ENCODE data around the gene PCNX1.
"Not testable (repeated sequence)": the region's sequence is repeated elsewhere in the genome, so short reads cannot be mapped to it uniquely, and the experiment has no call there.

Gene PCNX1

DNA sequence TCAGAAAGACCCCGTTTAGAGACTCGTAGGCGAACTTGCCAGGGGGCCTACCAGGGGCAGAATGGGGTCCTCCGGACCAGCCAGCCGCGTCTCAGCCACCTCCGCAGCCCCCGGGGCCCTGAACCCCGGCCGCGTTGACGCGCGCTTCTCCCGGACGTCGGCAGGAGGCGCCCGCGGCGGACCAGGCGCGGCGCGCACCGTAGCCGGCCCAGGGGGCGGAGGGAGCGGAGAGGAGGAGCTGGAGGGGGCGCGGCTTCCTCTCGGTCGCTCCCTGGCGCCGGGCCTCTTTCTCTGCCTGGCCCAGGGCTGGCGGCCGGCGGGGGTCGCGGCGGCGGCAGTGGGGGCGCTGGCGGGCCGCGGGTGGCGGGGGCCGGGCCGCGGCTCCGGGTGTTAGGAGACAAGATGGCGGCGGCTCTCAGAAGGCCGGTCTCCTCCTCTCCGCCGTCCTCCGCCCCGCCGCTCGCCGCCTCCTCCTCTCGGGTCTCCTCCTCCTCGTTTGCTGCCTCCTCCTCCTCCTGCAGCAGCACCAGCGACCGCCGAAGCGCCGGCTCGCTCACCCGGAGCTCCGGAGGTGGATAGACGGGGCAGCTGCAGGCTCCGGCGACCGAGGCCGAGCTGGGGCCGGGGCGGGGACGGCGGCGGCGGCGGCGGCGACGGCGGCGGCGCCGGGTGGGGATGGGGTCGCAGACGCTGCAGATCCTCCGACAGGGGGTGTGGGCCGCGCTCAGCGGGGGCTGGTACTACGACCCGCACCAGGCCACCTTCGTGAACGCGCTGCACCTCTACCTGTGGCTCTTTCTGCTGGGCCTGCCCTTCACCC lies at the start of gene PCNX1:
TSS of gene PCNX1 (plus strand) at position 284 of the 820 bp plus-strand sequence. CDS start at position 676, 392 bp downstream.
- peak; percentile 84 to 86 for DNase-seq (ENCODE audit: low read depth in 2 of 2)

DNA sequence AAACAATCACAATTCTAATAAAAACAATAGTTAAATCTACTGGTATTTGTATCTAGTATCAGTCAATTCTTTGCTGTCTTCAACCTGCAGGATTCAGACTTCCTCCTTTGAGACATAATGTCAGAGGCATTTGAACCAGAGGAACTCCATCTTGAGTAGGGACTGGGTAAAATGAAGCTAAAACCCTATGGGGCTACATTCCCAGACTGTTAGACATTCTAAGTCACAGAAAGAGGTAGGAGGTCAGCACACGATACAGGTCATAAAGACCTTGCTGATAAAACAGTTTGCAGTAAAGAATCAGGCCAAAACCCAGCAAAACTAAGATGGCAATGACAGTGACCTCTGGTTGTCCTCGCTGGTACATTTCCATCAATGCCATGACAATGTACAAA lies 49.8 kb upstream of the PCNX1 start:
- no peak for DNase-seq (ENCODE audit: low read depth in 2 of 2)

DNA sequence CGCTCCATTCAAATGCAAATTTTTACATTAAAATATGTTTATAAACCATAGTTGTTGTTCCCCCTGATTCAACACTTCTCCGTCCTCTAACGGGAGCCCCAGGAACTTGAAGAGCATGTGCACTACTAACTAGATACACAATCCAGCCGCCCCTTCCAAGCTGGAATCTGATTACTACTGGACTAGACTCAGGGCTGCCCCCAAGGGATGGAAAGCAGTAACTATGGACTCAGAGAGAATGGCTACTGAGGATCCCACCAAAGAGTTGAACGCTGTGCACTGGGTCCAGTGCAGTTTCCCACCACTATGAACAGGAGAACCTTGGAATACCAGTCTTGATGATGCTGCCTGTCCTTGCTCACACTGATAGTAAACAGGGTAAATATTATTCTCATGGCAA lies 48.6 kb upstream of the PCNX1 start:
- DNase-seq (ENCODE audit: low read depth in 2 of 2): no peak

DNA sequence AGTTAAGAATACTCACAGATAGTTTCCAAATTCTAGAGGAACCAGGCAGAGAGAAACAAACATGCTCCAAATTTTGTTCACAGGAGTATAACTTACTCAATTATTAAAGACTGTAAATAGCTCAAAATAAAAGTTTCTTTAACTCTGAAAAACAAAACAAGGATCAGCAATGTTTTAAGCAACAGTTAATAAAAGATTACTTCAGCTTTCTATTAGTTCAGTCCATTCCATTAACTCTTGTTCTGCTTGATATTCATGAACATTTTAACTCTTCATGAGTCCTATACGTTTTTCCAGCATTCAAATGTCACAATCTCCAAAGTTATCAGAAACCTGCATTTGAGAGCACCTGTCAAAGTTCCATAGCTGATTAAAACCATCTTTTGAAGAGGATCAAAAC lies 40.3 kb upstream of the PCNX1 start:
- not testable (repeated sequence) for DNase-seq (ENCODE audit: low read depth in 2 of 2)

DNA sequence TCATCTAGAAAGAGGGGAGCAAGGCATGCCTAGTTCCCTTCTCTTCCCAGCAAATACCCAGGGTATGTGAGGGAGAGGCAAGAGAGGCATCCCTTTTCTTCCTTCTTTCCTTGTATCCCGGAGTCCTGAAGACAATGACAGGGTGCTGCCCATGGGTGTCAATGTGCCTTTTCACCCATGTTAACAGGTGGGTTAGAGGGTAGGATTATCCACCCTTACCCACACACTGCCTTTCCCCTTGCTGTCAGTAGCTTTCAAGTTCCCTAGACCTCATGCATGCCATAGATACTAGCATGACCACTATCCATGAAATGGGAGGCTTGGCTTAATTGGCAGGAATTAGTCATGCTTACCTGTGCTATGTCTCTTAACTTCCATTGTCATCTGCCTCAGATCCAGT lies 36.3 kb upstream of the PCNX1 start:
- DNase-seq (ENCODE audit: low read depth in 2 of 2): no peak

DNA sequence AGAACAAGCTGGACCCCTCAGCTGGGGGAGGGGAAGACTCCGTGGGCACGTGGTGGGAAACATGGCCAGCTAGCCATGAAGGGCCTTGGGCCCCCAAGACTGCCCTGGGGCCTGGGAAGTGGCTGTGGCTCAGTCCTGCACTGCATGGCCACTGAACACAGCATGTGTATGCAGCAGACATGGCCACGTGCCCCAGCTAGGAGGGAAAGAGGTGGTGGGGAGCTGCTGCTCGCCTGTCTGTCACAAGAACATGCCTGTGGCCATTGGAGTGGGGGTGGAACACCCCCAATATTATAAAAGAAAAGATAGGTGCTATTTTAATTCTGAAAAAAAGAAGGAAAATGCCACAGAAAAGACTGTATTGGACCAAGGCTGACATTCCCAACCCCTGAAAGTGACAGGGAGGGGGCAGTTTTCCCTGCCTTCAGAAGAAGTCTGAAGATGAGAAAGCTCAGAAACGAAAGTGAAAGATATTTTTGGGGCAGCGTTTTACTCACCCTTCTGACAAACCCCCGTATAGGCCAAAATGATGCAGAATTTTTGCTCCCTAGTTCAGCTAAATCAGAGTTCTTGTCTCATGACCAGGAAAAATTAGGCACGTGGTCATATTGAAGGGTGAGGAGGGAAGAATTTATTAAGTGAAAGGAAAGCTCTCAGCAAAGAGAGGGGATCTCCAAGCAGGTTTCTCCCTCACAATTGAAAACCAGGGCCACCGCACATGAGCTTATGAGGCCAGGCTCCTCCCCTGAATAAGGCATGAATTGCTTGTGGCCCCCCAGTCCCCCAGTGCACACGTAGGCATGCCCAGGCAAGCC lies 35.2 kb upstream of the PCNX1 start:
- DNase-seq (ENCODE audit: low read depth in 2 of 2): no peak

DNA sequence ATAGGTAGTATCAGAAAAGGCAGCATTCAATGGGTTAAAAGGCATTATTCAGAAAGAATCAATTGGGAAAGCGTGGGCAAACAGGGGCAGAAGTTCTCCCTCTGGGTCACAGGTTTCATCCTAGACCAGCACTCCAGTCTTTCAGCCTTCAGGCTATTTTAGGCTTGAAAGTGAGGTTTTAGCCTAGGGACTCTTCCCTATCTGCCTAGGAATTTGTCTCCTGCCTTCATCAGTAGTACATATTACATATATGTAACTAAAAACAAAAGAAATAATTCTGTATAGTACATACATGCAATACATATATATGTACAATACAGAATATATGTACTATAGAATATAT lies 34.6 kb upstream of the PCNX1 start:
- no peak for DNase-seq (ENCODE audit: low read depth in 2 of 2)

DNA sequence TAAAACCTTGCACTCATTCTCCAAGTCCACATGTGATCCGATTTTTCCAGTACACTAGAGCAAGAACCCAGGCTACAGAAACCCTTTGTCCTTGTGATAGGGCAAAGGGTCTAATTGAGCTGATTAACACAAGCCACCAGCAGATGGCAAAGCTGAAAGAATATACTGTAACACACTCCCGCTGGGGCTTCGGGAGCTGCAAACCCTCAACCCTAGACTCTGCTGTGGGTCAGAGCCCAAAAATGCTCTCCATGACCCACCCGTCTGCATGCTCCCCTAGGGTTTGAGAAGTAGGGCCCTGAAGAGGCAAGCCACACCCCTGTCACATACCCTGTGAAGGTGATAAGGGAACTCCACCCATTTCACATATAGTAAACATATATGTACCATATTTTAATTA lies 33.6 kb upstream of the PCNX1 start:
- no peak for DNase-seq (ENCODE audit: low read depth in 2 of 2)

DNA sequence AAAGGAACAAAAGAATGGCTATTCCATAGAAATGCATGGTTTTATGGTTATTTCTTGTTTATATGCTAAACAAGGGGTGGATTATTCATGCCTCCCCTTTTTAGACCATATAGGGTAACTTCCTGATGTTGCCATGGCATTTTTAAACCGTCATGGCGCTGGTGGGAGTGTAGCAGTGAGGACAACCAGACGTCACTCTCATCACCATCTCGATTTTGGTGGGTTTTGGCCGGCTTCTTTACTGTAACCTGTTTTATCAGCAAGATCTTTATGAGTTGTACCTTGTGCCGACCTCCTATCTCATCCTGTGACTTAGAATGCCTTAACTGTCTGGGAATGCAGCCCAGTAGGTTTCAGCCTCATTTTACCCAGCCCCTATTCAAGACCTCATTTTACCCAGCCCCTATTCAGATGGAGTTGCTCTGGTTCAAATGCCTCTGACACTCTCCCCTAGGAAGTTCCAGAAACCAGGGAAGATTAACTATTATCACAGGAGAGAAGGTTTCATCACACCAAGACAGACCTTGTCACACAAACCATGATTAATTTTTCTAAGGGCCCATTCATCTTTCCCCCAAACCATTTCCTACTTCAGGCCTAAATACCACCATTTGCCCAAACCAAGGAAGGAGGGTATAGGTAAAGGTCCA lies 31.3 kb upstream of the PCNX1 start:
- not testable (repeated sequence) for DNase-seq (ENCODE audit: low read depth in 2 of 2)

DNA sequence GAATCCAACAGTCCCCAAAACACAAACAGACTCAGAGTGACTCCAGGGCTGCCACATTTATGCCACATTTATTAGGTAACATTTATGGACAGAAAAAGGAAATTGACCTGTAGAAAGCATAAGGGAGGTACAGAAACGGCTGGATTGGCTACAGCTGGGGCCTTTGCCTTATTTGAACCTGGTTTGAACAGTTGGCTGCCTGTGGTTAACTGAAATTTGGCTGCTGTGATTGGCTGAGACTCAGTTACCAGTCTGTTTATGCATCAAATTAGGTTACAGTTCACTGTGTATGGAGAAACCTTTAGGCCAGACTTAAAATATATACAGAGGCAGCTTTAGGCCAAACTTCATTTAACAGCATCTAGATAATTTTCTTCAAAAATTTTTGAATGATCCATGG lies 27.8 kb upstream of the PCNX1 start:
- DNase-seq (ENCODE audit: low read depth in 2 of 2): no peak

DNA sequence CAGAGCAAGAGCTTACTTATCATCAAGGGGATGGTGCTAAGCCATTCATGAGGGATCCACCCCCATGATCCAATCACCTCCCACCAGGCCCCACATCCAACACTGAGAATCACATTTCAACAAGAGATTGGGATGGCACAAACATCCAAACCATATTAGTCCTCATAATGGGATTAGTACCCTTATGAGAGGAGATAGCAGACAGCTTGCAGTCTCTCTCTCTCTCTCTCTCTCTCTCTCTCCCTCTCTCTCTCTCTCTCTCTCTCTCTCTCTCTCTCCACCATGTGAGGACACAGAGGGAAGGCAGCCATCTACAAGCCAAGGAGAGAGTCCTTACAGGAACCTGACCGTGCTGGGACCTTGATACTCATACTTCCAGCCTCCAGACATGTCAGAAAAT lies 26.4 kb upstream of the PCNX1 start:
- not testable (repeated sequence) for DNase-seq (ENCODE audit: low read depth in 2 of 2)

DNA sequence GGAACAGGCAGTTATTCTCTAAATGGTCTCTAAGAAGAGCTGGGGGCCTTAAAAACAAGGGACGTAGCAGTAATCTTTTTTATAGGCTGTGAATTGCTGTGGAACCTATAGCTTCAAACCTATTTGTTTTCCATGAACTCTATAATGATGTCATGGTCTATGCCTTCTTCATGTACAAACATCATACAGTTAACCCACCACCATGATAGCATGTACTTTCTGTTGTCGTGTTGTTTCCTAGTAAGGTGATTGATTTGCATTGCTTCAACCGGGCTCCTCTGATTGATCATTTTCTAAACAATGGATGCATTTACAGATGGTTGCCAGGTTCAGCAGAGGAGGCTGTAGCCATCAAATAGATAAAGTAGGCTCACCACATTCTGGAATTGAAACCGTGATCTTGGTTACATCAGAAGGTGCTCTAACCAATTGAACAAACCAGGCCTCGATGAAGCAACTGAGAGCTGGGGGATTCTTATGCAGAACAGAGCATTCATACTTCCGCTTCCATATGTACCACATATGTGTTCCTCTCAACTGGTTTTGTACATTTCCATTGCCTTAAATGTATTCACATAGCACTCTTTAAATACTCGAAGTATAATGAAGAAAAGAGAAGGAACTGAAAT lies 25.6 kb upstream of the PCNX1 start:
- DNase-seq (ENCODE audit: low read depth in 2 of 2): no peak

DNA sequence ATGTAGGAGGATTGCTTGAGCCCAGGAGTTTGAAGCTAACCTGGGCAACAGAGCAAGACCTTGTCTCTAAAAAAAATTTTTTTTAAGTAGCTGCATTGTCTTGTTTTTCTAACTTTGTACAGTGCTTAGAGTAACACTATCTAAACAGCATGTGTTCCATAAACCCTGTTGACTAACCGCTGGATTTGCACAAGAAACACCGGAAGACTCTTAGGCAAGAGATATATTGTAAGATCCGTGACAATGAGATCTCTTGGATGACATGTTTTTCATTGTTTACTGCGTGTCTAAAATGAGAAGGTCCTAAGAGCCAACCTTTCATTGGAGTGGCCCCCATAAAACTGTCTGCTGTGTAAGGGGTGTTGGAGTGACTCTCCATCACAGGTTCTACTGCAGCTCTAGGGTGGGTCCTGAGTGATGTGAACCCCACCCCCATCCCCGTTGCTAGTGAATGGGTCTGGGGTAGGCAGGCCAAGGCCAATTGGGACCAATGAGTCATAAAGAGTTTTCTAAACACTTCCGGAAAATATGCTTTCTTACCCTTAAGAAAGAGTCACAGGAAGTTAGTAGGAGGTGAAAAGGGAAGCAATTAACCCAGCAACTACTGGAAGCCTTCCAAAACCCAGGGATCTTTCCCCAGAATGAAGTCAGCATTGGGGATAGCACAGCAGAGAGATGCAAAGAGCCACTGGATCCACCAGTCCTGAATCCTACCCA lies 24.3 kb upstream of the PCNX1 start:
- no peak for DNase-seq (ENCODE audit: low read depth in 2 of 2)

DNA sequence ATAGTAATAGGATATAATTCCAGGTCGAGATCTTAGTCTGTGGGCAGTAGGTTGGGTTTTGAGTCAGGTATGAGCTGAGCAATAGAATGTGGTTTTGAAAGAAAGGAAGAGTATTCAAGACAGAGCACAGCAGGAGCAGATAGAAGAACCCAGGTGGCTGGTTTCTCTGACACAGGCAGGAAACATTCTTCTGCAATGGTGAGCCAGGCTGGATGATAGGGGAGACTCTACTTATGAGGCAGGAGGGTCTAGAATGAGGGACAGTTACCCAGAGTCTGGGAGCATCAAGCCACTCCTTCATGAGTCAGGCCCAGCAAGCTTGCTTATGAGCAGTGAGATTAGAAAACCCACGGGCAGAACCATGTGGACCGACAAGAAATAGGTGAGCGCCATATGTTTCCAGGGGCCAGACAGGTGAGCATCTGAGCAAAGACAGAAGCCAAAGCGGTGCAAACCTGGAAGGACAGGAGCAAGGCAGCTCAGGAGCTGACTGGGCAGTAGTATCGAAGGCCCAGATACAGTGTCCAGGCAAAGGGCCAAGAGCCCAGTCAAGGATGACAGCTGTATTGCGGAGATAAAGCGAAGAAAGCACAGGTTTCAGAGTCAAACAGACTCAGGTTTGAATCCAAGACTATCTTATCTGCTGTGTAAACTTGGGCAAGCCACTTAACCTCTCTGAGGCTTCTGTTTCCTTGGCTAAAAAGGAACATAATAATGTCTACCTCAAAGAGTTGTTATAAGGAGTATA lies 22.5 kb upstream of the PCNX1 start:
- DNase-seq (ENCODE audit: low read depth in 2 of 2): no peak

DNA sequence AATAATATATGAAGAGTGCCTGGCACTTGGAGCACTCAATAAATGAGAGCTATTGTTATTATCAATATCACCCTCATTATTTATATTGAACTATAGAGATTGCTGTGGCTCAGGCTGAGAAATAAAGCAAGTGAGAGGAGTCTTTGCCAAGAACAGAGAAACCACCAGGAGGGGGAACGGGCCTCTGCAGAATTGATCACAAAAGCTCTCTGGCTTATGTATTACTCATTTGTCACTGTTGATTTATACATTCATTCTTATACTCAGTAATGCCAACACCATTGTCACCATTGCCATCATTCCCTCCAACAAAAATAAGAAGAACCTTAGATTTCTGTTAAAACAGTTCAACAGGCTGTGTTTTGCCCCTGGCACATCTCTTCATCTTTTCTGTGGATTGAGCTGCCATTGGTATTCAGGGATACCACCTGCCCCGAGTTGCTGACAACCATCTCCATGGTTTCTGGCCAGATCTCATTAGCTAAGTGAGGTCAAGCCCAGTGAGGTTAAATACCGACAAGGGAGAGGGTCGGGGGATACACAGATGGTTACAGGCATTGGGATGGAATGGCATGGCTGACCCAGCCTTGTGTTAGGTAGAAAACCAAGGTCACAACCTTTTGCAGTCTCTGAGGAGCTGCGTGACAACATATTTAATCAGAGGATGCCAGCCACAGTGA lies 21.8 kb upstream of the PCNX1 start:
- peak; percentile 54 to 68 for DNase-seq (ENCODE audit: low read depth in 2 of 2)

DNA sequence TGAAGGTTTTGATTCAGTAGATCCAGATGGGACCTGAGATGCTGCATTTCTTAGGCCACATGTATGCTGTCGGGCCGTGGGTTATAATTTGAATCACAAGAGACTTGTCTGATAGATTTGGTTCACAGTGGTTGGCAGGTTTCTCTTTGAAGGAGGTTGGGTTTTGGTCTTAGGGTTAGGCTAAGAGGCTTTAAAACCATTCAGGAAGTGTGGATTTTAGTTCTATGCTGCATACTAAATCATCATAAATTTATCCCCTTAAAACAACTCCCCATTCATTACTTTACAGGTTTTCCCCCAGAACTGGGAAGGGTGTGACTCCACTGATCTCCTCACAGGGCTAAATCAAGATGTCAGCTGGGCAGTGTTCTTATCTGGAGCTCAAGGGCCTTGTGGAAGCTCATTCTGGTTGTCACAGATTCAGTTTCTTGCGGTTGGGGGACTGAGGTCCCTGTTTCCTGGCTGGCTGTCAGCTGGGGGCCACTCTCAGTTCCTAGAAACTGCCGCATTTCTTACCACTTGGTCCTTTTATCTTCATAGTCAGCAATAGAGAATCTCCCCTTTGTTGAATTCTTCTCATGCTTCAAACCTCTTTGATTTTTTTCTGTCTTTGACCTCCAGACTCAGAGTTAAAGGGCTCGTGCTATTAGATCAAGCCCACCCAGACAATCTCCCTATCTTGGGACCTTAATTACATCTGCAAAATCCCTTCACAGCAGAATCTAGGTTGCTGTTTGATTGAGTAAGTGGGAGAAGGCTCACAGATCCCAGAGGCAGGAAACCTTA lies 20.6 kb upstream of the PCNX1 start:
- DNase-seq (ENCODE audit: low read depth in 2 of 2): peak; percentile 38 to 46

DNA sequence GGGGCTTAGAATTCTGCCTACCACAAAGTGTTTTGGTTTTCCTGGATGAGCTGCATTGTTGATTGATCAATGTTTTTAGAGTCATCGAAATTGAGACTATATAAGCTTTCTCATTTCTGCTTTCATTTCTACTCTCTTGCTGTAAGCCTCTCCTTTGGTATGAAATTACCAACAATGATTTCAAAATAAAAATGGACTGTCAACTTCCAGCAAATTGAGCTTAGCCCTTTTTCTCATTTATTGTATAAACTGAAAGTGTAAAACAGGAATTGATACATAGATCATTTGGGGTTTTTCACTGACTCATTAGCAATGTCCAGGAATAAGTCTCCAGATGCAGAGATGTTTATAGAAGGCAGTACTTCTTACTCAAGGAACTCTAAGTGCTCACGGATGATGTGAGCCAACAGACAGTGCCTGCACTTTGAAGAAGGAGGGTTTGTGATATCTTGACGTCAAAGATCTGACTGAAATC lies 20.0 kb upstream of the PCNX1 start:
- DNase-seq (ENCODE audit: low read depth in 2 of 2): no peak

DNA sequence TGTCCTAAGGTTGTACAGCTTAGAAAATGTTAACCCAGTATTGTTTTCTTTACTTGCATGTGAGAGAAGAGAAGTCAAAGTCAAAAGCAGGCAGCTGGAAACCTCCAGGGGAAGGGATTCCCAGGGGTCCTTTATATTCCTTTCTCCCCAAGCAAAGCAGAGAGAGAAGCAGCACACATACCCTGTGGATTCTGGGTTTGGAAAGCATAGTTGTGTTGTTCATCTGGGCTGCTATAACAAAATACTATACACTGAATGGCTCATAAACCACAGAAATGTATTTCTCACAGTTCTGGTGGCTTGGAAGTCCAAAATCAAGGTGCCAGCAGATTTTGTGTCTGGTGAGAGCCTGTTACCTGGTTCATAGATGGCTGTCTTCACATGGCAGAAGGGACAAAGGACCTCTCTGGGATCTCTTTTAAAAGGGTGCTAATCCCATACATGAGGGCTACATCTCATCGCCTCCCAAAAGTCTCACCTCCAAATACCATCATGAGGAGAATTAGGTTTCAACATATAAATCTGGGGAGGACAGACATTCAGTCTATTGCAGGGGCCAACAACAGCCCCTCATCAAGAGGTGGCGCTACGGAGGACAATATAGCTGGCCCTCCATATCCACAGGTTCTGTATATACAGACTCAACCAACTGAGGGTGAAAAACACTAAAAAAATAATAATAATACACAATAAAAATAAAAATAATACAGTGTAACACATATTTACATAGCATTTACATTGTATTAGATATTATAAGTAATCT lies 19.3 kb upstream of the PCNX1 start:
- no peak for DNase-seq (ENCODE audit: low read depth in 2 of 2)
